Osteoblast (primary cell): ENCODE data around the gene GLI3. TPM values are rescaled to one million over a fixed set of nuclear protein-coding genes. Genes with fewer than 3 reads are reported as not detected.
A peak's percentile ranks its signal among the peaks of the same experiment; 100 is the strongest.

Source experiments
- DNase-seq: peaks from one replicate; pipeline ENCODE4 v3.0.0; 2011; ENCODE audit warnings: low spot score, mixed read lengths; ENCODE audit not compliant: insufficient read length; ENCODE audit errors: missing footprints
- H2AFZ ChIP-seq: 2 replicates; pipeline ENCODE4 v1.6.0; 2011; ENCODE audit warnings: mild to moderate bottlenecking, low read length
- H3K27ac ChIP-seq: 2 replicates; pipeline ENCODE4 v1.5.1; 2011; ENCODE audit warnings: mild to moderate bottlenecking, low read depth, low read length, moderate library complexity
- H3K27me3 ChIP-seq: 2 replicates; pipeline ENCODE4 v1.6.0; 2012; ENCODE audit warnings: mild to moderate bottlenecking, control low read depth, inconsistent platforms, low read length, moderate library complexity; ENCODE audit not compliant: insufficient read depth
- H3K36me3 ChIP-seq: 2 replicates; pipeline ENCODE4 v1.5.1; 2011; ENCODE audit warnings: mild to moderate bottlenecking, low read length, control low read depth, moderate library complexity; ENCODE audit not compliant: insufficient read depth
- H3K4me1 ChIP-seq: 2 replicates; pipeline ENCODE4 v1.5.1; 2011; ENCODE audit warnings: mild to moderate bottlenecking, low read length, control low read depth, moderate library complexity; ENCODE audit not compliant: insufficient read depth
- H3K4me2 ChIP-seq: 2 replicates; pipeline ENCODE4 v1.6.0; 2011; ENCODE audit warnings: mild to moderate bottlenecking, low read length; ENCODE audit not compliant: insufficient read depth
- H3K4me3 ChIP-seq: fragments of 200-600 bp; sonication (generic); 3 replicates; pipeline ENCODE4 v1.5.1; 2012; ENCODE audit warnings: mild to moderate bottlenecking, low read length, inconsistent platforms; ENCODE audit not compliant: insufficient read depth
- H3K79me2 ChIP-seq: 2 replicates; pipeline ENCODE4 v1.6.0; 2012; ENCODE audit warnings: mild to moderate bottlenecking, low read length, control low read depth, inconsistent platforms; ENCODE audit not compliant: insufficient read depth
- H3K9me3 ChIP-seq: 2 replicates; pipeline ENCODE4 v1.5.1; 2011; ENCODE audit warnings: low read depth, low read length, control low read depth
- H4K20me1 ChIP-seq: 2 replicates; pipeline ENCODE4 v1.6.0; 2012; ENCODE audit warnings: mild to moderate bottlenecking, low read length, control low read depth; ENCODE audit not compliant: insufficient read depth
- total RNA-seq: library from RNA; depleted of rRNA; stranded (reverse); fragments of >200 nt; gene quantifications from 2 replicates; pipeline ENCODE4 v1.2.3, GENCODE V29; 2012
- TF ChIP-seq, protein P1 (sequence below): IDR thresholded peaks from 2 replicates; pipeline ENCODE4 v1.5.1; 2011; ENCODE audit warnings: mild to moderate bottlenecking, low read depth, low read length, moderate library complexity; ENCODE audit errors: extremely low read depth

The GLI3 gene
- total RNA-seq, 1 donor = 11.9 TPM

DNA sequence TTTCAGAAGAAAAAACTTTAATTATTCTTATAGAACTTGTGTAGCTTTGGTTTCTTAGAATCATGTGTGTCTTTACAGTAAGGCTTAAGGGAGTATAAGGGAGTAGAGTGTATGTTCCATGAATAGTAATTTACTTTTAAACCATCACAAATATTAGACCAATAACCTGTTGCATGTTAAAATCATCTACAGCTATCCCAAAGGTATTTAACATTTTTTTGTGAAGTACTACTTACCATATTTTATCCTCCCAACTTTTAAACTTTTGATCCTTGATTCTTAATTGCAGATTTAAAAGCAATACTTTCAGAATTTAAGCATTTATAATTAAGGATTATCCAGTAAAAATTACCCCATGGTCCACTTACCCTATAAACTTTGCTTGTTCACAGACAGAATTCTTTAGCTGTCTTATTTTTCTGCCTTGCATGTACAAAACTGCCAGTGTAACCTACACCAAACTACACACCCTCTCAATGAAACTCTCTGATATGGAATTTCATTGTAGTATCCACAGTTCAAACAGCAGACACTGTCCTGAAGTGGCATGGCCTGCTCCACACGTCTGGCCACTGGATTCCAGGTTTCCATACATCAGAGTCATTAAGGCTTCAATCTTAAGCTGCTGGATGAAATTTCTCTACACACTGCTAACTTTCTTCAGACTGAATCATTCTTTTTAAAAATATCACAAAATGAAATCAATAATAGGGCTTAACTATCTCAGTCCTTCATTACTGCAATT is 5.8 kb downstream of the GLI3 start:
- H3K36me3 ChIP-seq = no peaks in the 10 kb centered on the region
- peaks cover 41% of the 10 kb centered on the region for H3K4me1 ChIP-seq
- peaks cover 11% of the 10 kb centered on the region for H4K20me1 ChIP-seq
- H3K27ac ChIP-seq = no peak overlapping the region
- H3K9me3 ChIP-seq = no peaks in the 10 kb centered on the region
- H3K27me3 ChIP-seq = no peaks in the 10 kb centered on the region
- H3K4me3 ChIP-seq = no peak overlapping the region
- no peak overlapping the region for H3K4me2 ChIP-seq
- TF ChIP-seq, protein P1, sequence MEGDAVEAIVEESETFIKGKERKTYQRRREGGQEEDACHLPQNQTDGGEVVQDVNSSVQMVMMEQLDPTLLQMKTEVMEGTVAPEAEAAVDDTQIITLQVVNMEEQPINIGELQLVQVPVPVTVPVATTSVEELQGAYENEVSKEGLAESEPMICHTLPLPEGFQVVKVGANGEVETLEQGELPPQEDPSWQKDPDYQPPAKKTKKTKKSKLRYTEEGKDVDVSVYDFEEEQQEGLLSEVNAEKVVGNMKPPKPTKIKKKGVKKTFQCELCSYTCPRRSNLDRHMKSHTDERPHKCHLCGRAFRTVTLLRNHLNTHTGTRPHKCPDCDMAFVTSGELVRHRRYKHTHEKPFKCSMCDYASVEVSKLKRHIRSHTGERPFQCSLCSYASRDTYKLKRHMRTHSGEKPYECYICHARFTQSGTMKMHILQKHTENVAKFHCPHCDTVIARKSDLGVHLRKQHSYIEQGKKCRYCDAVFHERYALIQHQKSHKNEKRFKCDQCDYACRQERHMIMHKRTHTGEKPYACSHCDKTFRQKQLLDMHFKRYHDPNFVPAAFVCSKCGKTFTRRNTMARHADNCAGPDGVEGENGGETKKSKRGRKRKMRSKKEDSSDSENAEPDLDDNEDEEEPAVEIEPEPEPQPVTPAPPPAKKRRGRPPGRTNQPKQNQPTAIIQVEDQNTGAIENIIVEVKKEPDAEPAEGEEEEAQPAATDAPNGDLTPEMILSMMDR = no peak
- no peak for DNase-seq
- peaks cover 67% of the 10 kb centered on the region for H3K79me2 ChIP-seq
- no peak overlapping the region for H2AFZ ChIP-seq

DNA sequence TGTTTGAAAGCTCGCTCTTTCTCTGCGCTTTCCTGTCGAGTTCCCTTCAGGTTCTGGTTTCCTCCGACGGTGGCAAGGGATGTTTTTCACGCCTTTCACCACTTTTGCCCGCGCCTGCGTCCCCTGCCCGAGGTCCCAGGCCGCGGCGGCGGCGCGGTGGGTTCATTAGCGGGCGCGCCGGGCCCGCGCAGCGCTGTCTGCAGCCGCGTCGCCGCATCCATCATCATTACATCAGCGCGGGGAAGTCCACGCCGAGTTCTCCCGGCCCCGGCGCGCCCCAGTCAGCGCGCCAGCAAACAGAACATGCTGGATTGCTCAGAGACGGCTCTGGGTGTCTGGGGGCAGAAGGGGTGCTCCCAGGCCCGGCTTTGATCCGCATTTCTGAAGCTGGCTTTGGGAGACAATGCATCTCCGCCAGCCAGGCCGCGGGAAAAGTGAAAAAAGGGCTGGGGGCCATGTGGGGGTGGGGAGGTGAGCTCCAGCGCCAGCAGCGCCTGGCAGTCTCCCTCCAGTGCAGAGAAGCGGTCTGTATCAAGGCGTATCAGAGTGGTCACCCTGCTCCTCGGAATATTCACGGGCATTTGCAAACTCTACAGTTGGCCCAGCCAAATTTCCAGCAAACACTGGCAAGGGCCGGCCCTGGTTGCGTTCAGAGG is 8.9 kb downstream of the GLI3 start:
- Histone ChIP-seq H3K4me2 (peak overlapping the region; percentile 73), H2AFZ (peak overlapping the region; percentile 68), H3K27me3 (no peaks in the 10 kb centered on the region), H3K79me2 (peaks cover 48% of the 10 kb centered on the region), H3K4me3 (peak overlapping the region; percentile 62), H4K20me1 (peaks cover 3% of the 10 kb centered on the region), H3K9me3 (no peaks in the 10 kb centered on the region), H3K27ac (no peak overlapping the region), H3K36me3 (no peaks in the 10 kb centered on the region), H3K4me1 (peaks cover 13% of the 10 kb centered on the region)
- peak; percentile 41 for DNase-seq
- TF ChIP-seq, protein P1 = no peak

DNA sequence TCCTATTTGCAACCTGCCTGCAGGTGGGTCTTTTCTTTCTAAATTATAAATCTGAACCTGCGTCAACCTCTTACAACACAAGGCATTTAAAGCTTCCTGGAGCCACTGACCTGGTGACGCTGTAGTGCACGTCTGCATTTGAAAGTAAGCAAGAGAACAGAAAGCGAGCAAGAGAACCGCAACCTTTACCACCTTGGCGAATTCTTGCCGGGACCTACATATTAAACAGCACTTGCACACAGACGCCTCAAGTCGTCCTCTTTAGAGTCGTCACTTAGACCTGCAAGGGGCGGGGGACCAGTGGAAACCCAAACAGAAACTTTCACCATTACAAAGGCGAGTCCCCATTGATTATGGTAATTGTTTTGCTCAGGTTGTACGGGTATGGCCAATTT is 9.5 kb downstream of the GLI3 start:
- H2AFZ ChIP-seq = peak overlapping the region; percentile 68
- H3K4me2 ChIP-seq = peak overlapping the region; percentile 73
- peak overlapping the region; percentile 62 for H3K4me3 ChIP-seq
- peaks cover 45% of the 10 kb centered on the region for H3K79me2 ChIP-seq
- no peak for DNase-seq
- peaks cover 7% of the 10 kb centered on the region for H3K4me1 ChIP-seq
- peaks cover 3% of the 10 kb centered on the region for H3K36me3 ChIP-seq
- TF ChIP-seq, protein P1 = no peak
- peaks cover 3% of the 10 kb centered on the region for H4K20me1 ChIP-seq
- H3K9me3 ChIP-seq = no peaks in the 10 kb centered on the region
- H3K27ac ChIP-seq = no peak overlapping the region
- H3K27me3 ChIP-seq = no peaks in the 10 kb centered on the region

DNA sequence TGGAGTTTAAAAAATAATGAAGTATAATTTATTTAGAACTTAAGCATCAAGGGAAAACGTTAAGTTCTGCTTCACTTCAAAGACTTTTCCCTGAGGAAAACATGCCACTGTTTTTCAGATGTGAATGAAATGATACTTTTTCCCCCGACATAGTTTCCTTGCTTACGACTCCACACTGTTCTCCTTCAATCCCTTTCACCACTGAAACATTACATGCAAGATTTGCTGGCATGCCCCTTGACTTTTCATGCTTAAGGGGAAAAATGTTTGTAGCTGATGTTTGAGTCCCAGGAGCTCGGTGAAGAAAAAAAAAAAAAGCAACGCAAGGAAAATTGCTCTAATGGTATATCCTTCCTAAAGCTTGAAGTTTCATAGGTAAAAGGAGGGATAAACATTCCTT is 10.0 kb downstream of the GLI3 start:
- no peaks in the 10 kb centered on the region for H3K9me3 ChIP-seq
- no peak overlapping the region for H3K4me2 ChIP-seq
- no peak overlapping the region for H2AFZ ChIP-seq
- peaks cover 2% of the 10 kb centered on the region for H3K4me1 ChIP-seq
- H4K20me1 ChIP-seq = peaks cover 3% of the 10 kb centered on the region
- TF ChIP-seq, protein P1 = no peak
- H3K27me3 ChIP-seq = no peaks in the 10 kb centered on the region
- H3K79me2 ChIP-seq = peaks cover 40% of the 10 kb centered on the region
- no peak overlapping the region for H3K4me3 ChIP-seq
- H3K36me3 ChIP-seq = peaks cover 3% of the 10 kb centered on the region
- DNase-seq = peak; percentile 36
- no peak overlapping the region for H3K27ac ChIP-seq
